VCaP (cell line): ENCODE results near the gene CHM.

ENCODE experiments used
- H3K27ac ChIP-seq: fragments of 450-650 bp; 2 replicates; pipeline ENCODE4 v1.5.1; 2017
- CTCF ChIP-seq: fragments of 450-650 bp; conservative IDR thresholded peaks from 2 replicates; pipeline ENCODE4 v1.5.1; 2017; ENCODE audit warnings: mild to moderate bottlenecking, moderate library complexity

The CHM gene

DNA sequence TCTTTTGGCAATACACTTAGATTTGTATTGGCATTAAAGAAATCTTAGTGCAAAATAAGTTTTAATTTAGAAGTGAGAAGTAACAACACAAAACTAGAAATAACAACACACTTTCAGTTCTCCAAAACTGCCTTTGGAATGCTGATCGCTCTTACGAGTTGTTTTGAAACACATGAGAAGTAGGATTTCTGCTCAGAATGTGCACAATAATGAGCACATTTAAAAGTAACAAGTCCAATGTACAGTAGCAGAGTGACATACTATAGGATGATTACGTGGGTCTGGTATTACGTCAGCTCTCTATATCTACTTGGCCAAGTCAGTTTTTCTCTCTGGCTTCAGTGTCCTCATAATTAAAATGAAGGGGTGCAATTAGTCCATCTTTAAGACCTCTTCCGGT is 164.8 kb downstream of the CHM start:
- H3K27ac ChIP-seq = no peak overlapping the region
- no peak for TF ChIP-seq CTCF

DNA sequence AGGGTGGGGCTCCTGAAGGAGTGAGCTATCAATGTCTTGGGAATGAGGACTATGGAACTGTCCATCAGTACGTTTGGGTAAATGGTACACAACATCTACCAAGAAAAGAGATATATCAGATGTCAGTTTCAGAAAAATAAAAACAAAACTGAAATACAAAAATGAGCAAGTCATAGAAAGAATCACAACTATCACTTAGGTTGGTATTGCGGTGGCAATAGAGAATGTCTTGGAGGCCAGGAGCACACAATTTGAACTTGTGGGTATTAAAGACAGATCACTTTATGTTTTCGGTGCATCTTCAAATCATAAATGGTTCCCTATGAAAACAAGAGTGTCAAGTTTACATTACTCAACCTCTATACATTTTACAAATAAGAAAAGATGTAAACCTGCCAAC is 176.8 kb downstream of the CHM start:
- TF ChIP-seq CTCF = no peak
- no peak overlapping the region for H3K27ac ChIP-seq

GRCh38 chrX:85865324-85865723 is 182.0 kb downstream of the CHM start:
- no peak for TF ChIP-seq CTCF

DNA sequence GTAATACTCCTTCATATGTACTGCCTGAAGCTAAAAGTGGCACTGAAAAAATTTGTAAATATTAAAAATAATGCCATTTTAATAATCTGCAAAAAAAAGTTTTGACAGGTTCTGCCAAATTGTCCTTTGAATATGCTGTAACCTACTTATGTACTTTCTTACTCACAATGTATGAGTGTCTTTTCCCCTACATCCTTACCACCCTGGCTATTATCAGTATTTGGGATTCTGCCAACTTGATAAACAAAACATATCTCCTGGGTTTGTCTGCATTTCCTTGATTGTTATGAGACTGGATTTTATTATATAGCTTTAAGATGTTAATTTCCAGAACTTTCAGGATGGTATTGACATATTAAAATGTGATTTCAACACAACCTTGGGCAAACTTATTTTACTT is 187.9 kb downstream of the CHM start:
- no peak for TF ChIP-seq CTCF
- H3K27ac ChIP-seq = no peak overlapping the region

More at GRCh38 chrX:85865324-85865723, 182.0 kb downstream of the CHM start:
- no peak overlapping the region for H3K27ac ChIP-seq

GRCh38 chrX:85851418-85851817 is 195.9 kb downstream of the CHM start:
- TF ChIP-seq CTCF = peak; percentile 82
- no peak overlapping the region for H3K27ac ChIP-seq

- TF ChIP-seq CTCF = no peak
Measured at GRCh38 chrX:85836868-85837267, 210.5 kb downstream of the CHM start.

DNA sequence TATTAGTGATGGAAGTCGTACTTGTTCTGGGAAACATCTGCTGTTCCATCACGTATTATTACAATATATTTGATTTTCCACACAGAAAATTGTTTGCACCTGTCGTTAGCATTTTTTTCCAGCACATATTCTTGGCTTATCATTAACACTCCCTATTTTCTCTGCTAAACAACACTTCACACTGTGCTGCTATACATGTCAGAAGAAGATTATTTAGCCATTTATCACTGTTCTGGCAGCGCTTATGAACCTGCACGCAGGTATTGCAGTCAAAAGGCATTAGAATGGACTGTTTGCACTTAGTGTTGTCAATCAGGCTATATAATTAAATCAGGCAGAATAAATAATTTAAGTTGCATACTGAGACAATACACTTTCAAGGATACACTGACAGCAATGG is 218.6 kb downstream of the CHM start:
- no peak for TF ChIP-seq CTCF

More at GRCh38 chrX:85836868-85837267, 210.5 kb downstream of the CHM start:
- no peak overlapping the region for H3K27ac ChIP-seq

More for the DNA sequence above, 218.6 kb downstream of the CHM start:
- peak overlapping the region; percentile 49 for H3K27ac ChIP-seq
